Tibial nerve (tissue), 4 donors: ENCODE data around the gene DHRS2. TPM values are rescaled to one million over a fixed set of nuclear protein-coding genes. Genes with fewer than 3 reads are reported as not detected.

Source experiments
- DNase-seq, 2 donors: peaks; one replicate each; pipeline ENCODE4 v3.0.0-alpha.2; 2019; ENCODE audit warnings: low spot score in 2 of 2
- H3K27ac ChIP-seq, 4 donors: fragments of 200-600 bp; sonication (generic) in 3 of 4; one replicate each; pipeline ENCODE4 v1.5.1; 2017 to 2019; ENCODE audit warnings: mild to moderate bottlenecking in 1 of 4
- H3K27me3 ChIP-seq, 2 donors: fragments of 200-600 bp; sonication (generic) in 1 of 2; one replicate each; pipeline versions ENCODE4 v1.5.1 to v1.6.0; 2017 to 2019
- H3K36me3 ChIP-seq, 3 donors: fragments of 200-600 bp; sonication (generic); one replicate each; pipeline ENCODE4 v1.5.1; 2018 to 2019
- H3K4me1 ChIP-seq, 4 donors: fragments of 200-600 bp; sonication (generic) in 3 of 4; one replicate each; pipeline ENCODE4 v1.5.1; 2017 to 2019
- H3K4me3 ChIP-seq, 4 donors: fragments of 200-600 bp; sonication (generic) in 3 of 4; one replicate each; pipeline ENCODE4 v1.5.1; 2017 to 2019; ENCODE audit warnings: mild to moderate bottlenecking in 1 of 4, moderate library complexity in 1 of 4
- H3K9me3 ChIP-seq, 4 donors: fragments of 200-600 bp; sonication (generic) in 3 of 4; one replicate each; pipeline ENCODE4 v1.5.1; 2017 to 2019
- CTCF ChIP-seq, 5 experiments: fragments of 200-600 bp in 3 of 5; fragments of 450-650 bp in 2 of 5; sonication (generic) in 3 of 5; IDR thresholded peaks; one replicate each; pipeline ENCODE4 v1.5.1; 2016 to 2019; ENCODE audit warnings: antibody characterized with exemption in 5 of 5, mild to moderate bottlenecking in 3 of 5, moderate library complexity in 2 of 5
- EP300 ChIP-seq, 2 donors: sonication (generic); formaldehyde crosslinking; IDR thresholded peaks; one replicate each; pipeline ENCODE4 v1.6.1; 2017; ENCODE audit warnings: antibody characterized with exemption in 2 of 2, mild to moderate bottlenecking in 1 of 2
- POLR2A ChIP-seq, 2 donors: fragments of 450-650 bp; IDR thresholded peaks; one replicate each; pipeline ENCODE4 v1.6.1; 2017; ENCODE audit warnings: antibody characterized with exemption in 2 of 2, mild to moderate bottlenecking in 2 of 2, moderate library complexity in 2 of 2
- WGBS, 2 donors: methylation state at CpG; one replicate each; pipeline ENCODE4 v1.1.5; 2018; 5-methylcytosine and 5-hydroxymethylcytosine counted together
- total RNA-seq, 4 donors: library from RNA; depleted of rRNA; stranded (reverse); fragments of >200 nt; gene quantifications; one replicate each; pipeline ENCODE4 v1.1.0, GENCODE V29; 2016

DHRS2 gene
- total RNA-seq, 4 donors from 2014 or later: 0.90 TPM; not detected in 3

- Histone ChIP-seq H3K27me3 (no peaks in the 10 kb centered on the region), H3K9me3 (no peaks in the 10 kb centered on the region), H3K27ac (no peak overlapping the region), H3K4me1 (peaks cover 0 to 12% (median 0%) of the 10 kb centered on the region in 4 donors), H3K4me3 (no peak overlapping the region), H3K36me3 (no peaks in the 10 kb centered on the region)
- WGBS, 2 donors: 76 to 83% methylated on average over 9 of the region's 9 CpGs
- no peak for DNase-seq
- TF ChIP-seq CTCF (IDR thresholded peaks at IDR 0.05) (no peak), POLR2A (IDR thresholded peaks at IDR 0.05) (no peak), EP300 (IDR thresholded peaks at IDR 0.05) (no peak)
Observed at GRCh38 chr14:23645812-23646647, 9.9 kb downstream of the DHRS2 start.

GRCh38 chr14:23646648-23647549 lies 10.7 kb downstream of the DHRS2 start:
- TF ChIP-seq CTCF (IDR thresholded peaks at IDR 0.05) (no peak), EP300 (IDR thresholded peaks at IDR 0.05) (no peak), POLR2A (IDR thresholded peaks at IDR 0.05) (no peak)
- no peak overlapping the region for H3K27ac ChIP-seq
- H3K27me3 ChIP-seq: no peaks in the 10 kb centered on the region
- no peak overlapping the region for H3K4me3 ChIP-seq
- no peaks in the 10 kb centered on the region for H3K36me3 ChIP-seq
- no peak for DNase-seq
- peaks cover 0 to 3% (median 0%) of the 10 kb centered on the region in 4 donors for H3K4me1 ChIP-seq
- H3K9me3 ChIP-seq: no peaks in the 10 kb centered on the region
- 80 to 82% methylated on average over 6 of the region's 6 CpGs for WGBS, 2 donors

- H3K4me1 ChIP-seq: no peaks in the 10 kb centered on the region
- H3K27me3 ChIP-seq: no peaks in the 10 kb centered on the region
- no peak overlapping the region for H3K27ac ChIP-seq
- 91 to 96% methylated on average over 2 of the region's 2 CpGs for WGBS, 2 donors
- H3K9me3 ChIP-seq: no peaks in the 10 kb centered on the region
- no peak for DNase-seq
- TF ChIP-seq POLR2A (IDR thresholded peaks at IDR 0.05): no peak
- TF ChIP-seq EP300 (IDR thresholded peaks at IDR 0.05): no peak
- no peak for TF ChIP-seq CTCF (IDR thresholded peaks at IDR 0.05)
- no peak overlapping the region for H3K4me3 ChIP-seq
- no peaks in the 10 kb centered on the region for H3K36me3 ChIP-seq
Observed at GRCh38 chr14:23647619-23648018, 11.5 kb downstream of the DHRS2 start.

- H3K9me3 ChIP-seq: no peaks in the 10 kb centered on the region
- no peak overlapping the region for H3K4me3 ChIP-seq
- 77 to 78% methylated on average over 5 of the region's 5 CpGs for WGBS, 2 donors
- no peak for DNase-seq
- no peaks in the 10 kb centered on the region for H3K36me3 ChIP-seq
- H3K27me3 ChIP-seq: no peaks in the 10 kb centered on the region
- TF ChIP-seq EP300 (IDR thresholded peaks at IDR 0.05): no peak
- TF ChIP-seq CTCF (IDR thresholded peaks at IDR 0.05): no peak
- TF ChIP-seq POLR2A (IDR thresholded peaks at IDR 0.05): no peak
- H3K4me1 ChIP-seq: no peaks in the 10 kb centered on the region
- H3K27ac ChIP-seq: no peak overlapping the region
Observed at GRCh38 chr14:23648764-23649460, 12.7 kb downstream of the DHRS2 start.
